GM12878 (cell line): ENCODE measurements around the gene ROR2. TPM values are rescaled to one million over a fixed set of nuclear protein-coding genes. Genes with fewer than 3 reads are reported as not detected.

Experiments
- ATAC-seq: fragments of 200-7000 bp; cut with Tn5 transposase; 3 replicates; pipeline ENCODE4 v1.9.1; 2020; ENCODE audit warnings: mild to moderate bottlenecking, moderate library complexity
- BruUV-seq: library from RNA; stranded (reverse); fragments of 400-500 nt; replicated peaks from 2 replicates; lab custom pipeline; 2021; lab: Mats Ljungman, UMichigan
- CTCF ChIA-PET: fragments of 300-600 bp; sonication (Branson Sonifier 250); formaldehyde crosslinking; extraction: SDS; loops from one replicate; lab custom pipeline; 2021; ENCODE audit warnings: inconsistent platforms; lab: Yijun Ruan, JAX
- POLR2A ChIA-PET: fragments of 350-600 bp; formaldehyde crosslinking; extraction: SDS; loops from one replicate; lab custom pipeline; 2021; ENCODE audit warnings: inconsistent platforms; lab: Charles Lee
- RAD21 ChIA-PET: fragments of 300-600 bp; sonication (Branson Sonifier 250); formaldehyde crosslinking; loops from one replicate; lab custom pipeline; 2023; ENCODE audit warnings: antibody characterized with exemption; ENCODE audit not compliant: unreplicated experiment; lab: Charles Lee
- SMC1A ChIA-PET: fragments of 300-600 bp; sonication (Branson Sonifier 250); formaldehyde crosslinking; loops from one replicate; lab custom pipeline; 2023; ENCODE audit not compliant: unreplicated experiment, uncharacterized antibody; lab: Charles Lee
- DNase-seq: peaks from one replicate; pipeline ENCODE4 v3.0.0-alpha.2; 2011; ENCODE audit warnings: low read depth, low spot score
- FAIRE-seq: peaks from 3 replicates; lab custom pipeline; 2011; peaks lifted over from hg19 to GRCh38; lab: Jason Lieb, UNC
- H2AFZ ChIP-seq: 2 replicates; pipeline ENCODE4 v1.6.0; 2011; ENCODE audit warnings: low read depth, low read length, control low read depth; ENCODE audit not compliant: control insufficient read depth
- H3K27ac ChIP-seq: 2 replicates; pipeline ENCODE4 v1.5.1; 2011; ENCODE audit warnings: control low read depth; ENCODE audit not compliant: control insufficient read depth, insufficient read depth
- H3K27me3 ChIP-seq, 2 experiments: replicated peaks in 1 of 2; 2 replicates each; pipeline versions ENCODE4 v1.6.0 to v1.6.1; 2011; ENCODE audit warnings: low read length in 1 of 2; ENCODE audit not compliant: control insufficient read depth in 2 of 2, insufficient read depth in 2 of 2
- H3K36me3 ChIP-seq, 2 experiments: 2 replicates each; pipeline ENCODE4 v1.5.1; 2011; ENCODE audit warnings: low read length in 1 of 2; ENCODE audit not compliant: control insufficient read depth in 2 of 2, insufficient read depth in 2 of 2
- H3K4me1 ChIP-seq: 2 replicates; pipeline ENCODE4 v1.6.1; 2011; ENCODE audit warnings: mild to moderate bottlenecking, low read length, moderate library complexity, mixed read lengths; ENCODE audit not compliant: control insufficient read depth, insufficient read depth
- H3K4me2 ChIP-seq: 2 replicates; pipeline ENCODE4 v1.6.0; 2011; ENCODE audit warnings: control low read depth; ENCODE audit not compliant: control insufficient read depth, insufficient read depth
- H3K4me3 ChIP-seq: fragments of 200-600 bp; sonication (generic); 2 replicates; pipeline ENCODE4 v1.5.1; 2016
- H3K79me2 ChIP-seq: 2 replicates; pipeline ENCODE4 v1.6.0; 2011; ENCODE audit warnings: low read length; ENCODE audit not compliant: control insufficient read depth, insufficient read depth
- H3K9ac ChIP-seq: 2 replicates; pipeline ENCODE4 v1.8.0; 2011; ENCODE audit warnings: low read length, control low read depth, mixed read lengths; ENCODE audit not compliant: control insufficient read depth, insufficient read depth
- H3K9me3 ChIP-seq: replicated peaks from 3 replicates; pipeline ENCODE4 v1.5.1; 2011; ENCODE audit warnings: mild to moderate bottlenecking, low read length; ENCODE audit not compliant: control insufficient read depth, insufficient read depth
- H4K20me1 ChIP-seq: 2 replicates; pipeline ENCODE4 v1.6.0; 2011; ENCODE audit not compliant: control insufficient read depth, insufficient read depth
- CBX3 ChIP-seq: fragments of 200-600 bp; sonication (generic); IDR thresholded peaks from 2 replicates; pipeline ENCODE4 v1.6.1; 2016; ENCODE audit warnings: low read depth, borderline replicate concordance
- KAT2A ChIP-seq: conservative IDR thresholded peaks from 2 replicates; pipeline ENCODE4 v1.6.1; 2011; ENCODE audit warnings: low read depth, low read length; ENCODE audit not compliant: control insufficient read depth
- NR2C2 ChIP-seq: IDR thresholded peaks from 2 replicates; pipeline ENCODE4 v1.6.1; 2011; ENCODE audit warnings: borderline replicate concordance, low read depth; ENCODE audit not compliant: control insufficient read depth, insufficient read length
- POLR2AphosphoS2 ChIP-seq: IDR thresholded peaks from 2 replicates; pipeline ENCODE4 v1.6.1; 2011; ENCODE audit warnings: low read depth, mild to moderate bottlenecking, low read length, improper control_type of control experiment, moderate library complexity
- RB1 ChIP-seq: fragments of 450-650 bp; formaldehyde crosslinking; IDR thresholded peaks from 2 replicates; pipeline ENCODE4 v1.6.1; 2017; ENCODE audit warnings: mild to moderate bottlenecking, borderline replicate concordance
- SMAD1 ChIP-seq: fragments of 450-650 bp; IDR thresholded peaks from 2 replicates; pipeline ENCODE4 v1.6.1; 2018; ENCODE audit warnings: mild to moderate bottlenecking, low read depth; ENCODE audit not compliant: partially characterized antibody
- SPI1 ChIP-seq: IDR thresholded peaks from 2 replicates; pipeline ENCODE4 v1.6.1; 2011; ENCODE audit warnings: low read depth, mild to moderate bottlenecking, low read length, moderate library complexity, borderline replicate concordance; ENCODE audit not compliant: insufficient read depth
- SUPT20H ChIP-seq: IDR thresholded peaks from 2 replicates; pipeline ENCODE4 v1.6.1; 2011; ENCODE audit warnings: low read depth, mild to moderate bottlenecking, low read length, moderate library complexity, borderline replicate concordance; ENCODE audit not compliant: control insufficient read depth
- TCF7 ChIP-seq: IDR thresholded peaks from 2 replicates; pipeline ENCODE4 v1.6.1; 2014; ENCODE audit warnings: antibody characterized with exemption, borderline replicate concordance
- USF1 ChIP-seq: IDR thresholded peaks from 2 replicates; pipeline ENCODE4 v1.6.1; 2011; ENCODE audit warnings: borderline replicate concordance, low read depth, mild to moderate bottlenecking, moderate library complexity, mixed read lengths, low read length; ENCODE audit not compliant: insufficient read depth; ENCODE audit errors: extremely low read length
- ZNF24 ChIP-seq: fragments of 450-650 bp; IDR thresholded peaks from 2 replicates; pipeline ENCODE4 v1.6.1; 2017; ENCODE audit warnings: antibody characterized with exemption, mild to moderate bottlenecking
- WGBS: methylation state at CpG from one replicate; pipeline ENCODE4 v1.1.6; 2016; ENCODE audit warnings: low lambda C conversion rate; ENCODE audit not compliant: insufficient replicate concordance, insufficient coverage; ENCODE audit errors: missing lambda C conversion rate; 5-methylcytosine and 5-hydroxymethylcytosine counted together
- in situ Hi-C: fragments of 300-500 bp; cut with MboI; formaldehyde crosslinking; loops from 9 replicates; pipeline ENCODE4 v1.14.3; 2018; ENCODE audit warnings: mixed read lengths
- intact Hi-C: fragments of 100-400 bp; cut with micrococcal nuclease; formaldehyde crosslinking; loops from one replicate; pipeline ENCODE4 v1.14.2; 2022; ENCODE audit not compliant: unreplicated experiment
- polyA plus RNA-seq, 11 experiments: library from polyadenylated mRNA; depleted of rRNA in 4 of 11; unstranded in 6 of 11; stranded (reverse) in 5 of 11; fragments of >200 nt; fragmentation: Nextera tagmentation in 4 of 11; fragmentation: Illumina TruSeq in 1 of 11; extraction: Ambion mirVana in 4 of 11; extraction: Trizol in 1 of 11; gene quantifications; 1 replicate in 1 of 11; 2 replicates in 10 of 11; pipeline versions ENCODE4 v1.2.1 to v1.2.3, GENCODE V29; 2011 to 2016; ENCODE audit warnings: inconsistent platforms in 2 of 11, missing spikeins in 2 of 11, low read depth in 1 of 11
- total RNA-seq, 4 experiments: library from RNA; depleted of rRNA in 3 of 4; stranded (reverse); fragments of >200 nt in 3 of 4; fragmentation: Illumina TruSeq in 1 of 4; extraction: Trizol in 1 of 4; gene quantifications; 2 replicates each; pipeline versions ENCODE4 v1.2.1 to v1.2.3, GENCODE V29; 2013 to 2021
- TF ChIP-seq, protein P1 (sequence below): fragments of 450-650 bp; IDR thresholded peaks from 2 replicates; pipeline ENCODE4 v1.6.1; 2017; ENCODE audit warnings: mild to moderate bottlenecking, moderate library complexity

The ROR2 gene
- total and polyA plus RNA-seq, 10 of the 15 experiments (the other 5 are each of a cell fraction or from before 2014, with no cell fraction given), result 0.03 to 0.05 TPM; not detected in 8

GRCh38 chr9:91534374-91534773 is 415.7 kb downstream of the ROR2 start (continued):
- TF ChIP-seq, protein P1, sequence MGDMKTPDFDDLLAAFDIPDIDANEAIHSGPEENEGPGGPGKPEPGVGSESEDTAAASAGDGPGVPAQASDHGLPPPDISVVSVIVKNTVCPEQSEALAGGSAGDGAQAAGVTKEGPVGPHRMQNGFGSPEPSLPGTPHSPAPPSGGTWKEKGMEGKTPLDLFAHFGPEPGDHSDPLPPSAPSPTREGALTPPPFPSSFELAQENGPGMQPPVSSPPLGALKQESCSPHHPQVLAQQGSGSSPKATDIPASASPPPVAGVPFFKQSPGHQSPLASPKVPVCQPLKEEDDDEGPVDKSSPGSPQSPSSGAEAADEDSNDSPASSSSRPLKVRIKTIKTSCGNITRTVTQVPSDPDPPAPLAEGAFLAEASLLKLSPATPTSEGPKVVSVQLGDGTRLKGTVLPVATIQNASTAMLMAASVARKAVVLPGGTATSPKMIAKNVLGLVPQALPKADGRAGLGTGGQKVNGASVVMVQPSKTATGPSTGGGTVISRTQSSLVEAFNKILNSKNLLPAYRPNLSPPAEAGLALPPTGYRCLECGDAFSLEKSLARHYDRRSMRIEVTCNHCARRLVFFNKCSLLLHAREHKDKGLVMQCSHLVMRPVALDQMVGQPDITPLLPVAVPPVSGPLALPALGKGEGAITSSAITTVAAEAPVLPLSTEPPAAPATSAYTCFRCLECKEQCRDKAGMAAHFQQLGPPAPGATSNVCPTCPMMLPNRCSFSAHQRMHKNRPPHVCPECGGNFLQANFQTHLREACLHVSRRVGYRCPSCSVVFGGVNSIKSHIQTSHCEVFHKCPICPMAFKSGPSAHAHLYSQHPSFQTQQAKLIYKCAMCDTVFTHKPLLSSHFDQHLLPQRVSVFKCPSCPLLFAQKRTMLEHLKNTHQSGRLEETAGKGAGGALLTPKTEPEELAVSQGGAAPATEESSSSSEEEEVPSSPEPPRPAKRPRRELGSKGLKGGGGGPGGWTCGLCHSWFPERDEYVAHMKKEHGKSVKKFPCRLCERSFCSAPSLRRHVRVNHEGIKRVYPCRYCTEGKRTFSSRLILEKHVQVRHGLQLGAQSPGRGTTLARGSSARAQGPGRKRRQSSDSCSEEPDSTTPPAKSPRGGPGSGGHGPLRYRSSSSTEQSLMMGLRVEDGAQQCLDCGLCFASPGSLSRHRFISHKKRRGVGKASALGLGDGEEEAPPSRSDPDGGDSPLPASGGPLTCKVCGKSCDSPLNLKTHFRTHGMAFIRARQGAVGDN, result no peak
- TF ChIP-seq KAT2A, result no peak

- ChIA-PET CTCF (no interaction called here), RAD21 (no interaction called here), SMC1A (no interaction called here), POLR2A (no interaction called here)
- intact Hi-C loops, result no loop called here
- Histone ChIP-seq H3K9ac (no peak overlapping the region), H3K4me1 (no peaks in the 10 kb centered on the region), H4K20me1 (no peaks in the 10 kb centered on the region), H3K27me3 (peaks cover 0 to 1% of the 10 kb centered on the region in 2 experiments; a peak in 1 of 4 replicates), H3K4me3 (no peak overlapping the region), H3K79me2 (no peaks in the 10 kb centered on the region), H3K36me3 (no peaks in the 10 kb centered on the region), H3K4me2 (no peak overlapping the region), H2AFZ (no peak overlapping the region), H3K9me3 (no peaks in the 10 kb centered on the region), H3K27ac (no peak overlapping the region)
- no TSS peak for BruUV-seq
- in situ Hi-C loops, result no loop called here
- ATAC-seq (no peak), FAIRE-seq (no peak), DNase-seq (no peak)
- WGBS, result 28% methylated on average over 7 of the region's 7 CpGs
- TF ChIP-seq RB1 (no peak), TCF7 (no peak), ZNF24 (no peak), SMAD1 (no peak), POLR2AphosphoS2 (no peak), SUPT20H (no peak), NR2C2 (no peak), SPI1 (no peak), USF1 (no peak), CBX3 (no peak)
Observed at GRCh38 chr9:91533382-91533781, 416.6 kb downstream of the ROR2 start.
